SK-N-SH treated with all-trans-retinoic acid at 6 μM for 48 hours (cell line): ENCODE results near the gene CFTR.

Source experiments
- ARNTL ChIP-seq: fragments of 450-650 bp; formaldehyde crosslinking; IDR thresholded peaks from 2 replicates; pipeline ENCODE4 v1.5.0; 2020; ENCODE audit warnings: low read depth, mild to moderate bottlenecking, moderate library complexity, borderline replicate concordance
- CSDC2 ChIP-seq: fragments of 250-450 bp; sonication (Bioruptor Pico); IDR thresholded peaks from 2 replicates; pipeline ENCODE4 v1.5.0; 2020; ENCODE audit warnings: mild to moderate bottlenecking, moderate library complexity
- ESRRG ChIP-seq: fragments of 250-450 bp; sonication (Bioruptor Pico); IDR thresholded peaks from 2 replicates; pipeline ENCODE4 v1.6.1; 2021; ENCODE audit warnings: mild to moderate bottlenecking
- GLIS3 ChIP-seq: fragments of 250-450 bp; sonication (Bioruptor Pico); IDR thresholded peaks from 2 replicates; pipeline ENCODE4 v1.5.0; 2020; ENCODE audit warnings: mild to moderate bottlenecking, moderate library complexity
- RARB ChIP-seq: fragments of 250-450 bp; sonication (Bioruptor Pico); IDR thresholded peaks from 2 replicates; pipeline ENCODE4 v1.8.0; 2021; ENCODE audit warnings: mild to moderate bottlenecking, moderate library complexity
- ZFP3 ChIP-seq: fragments of 250-450 bp; sonication (Bioruptor Pico); IDR thresholded peaks from 2 replicates; pipeline ENCODE4 v1.5.0; 2020; ENCODE audit warnings: mild to moderate bottlenecking, moderate library complexity
- TF ChIP-seq, protein P1 (sequence below): fragments of 250-450 bp; sonication (Bioruptor Pico); IDR thresholded peaks from 2 replicates; pipeline ENCODE4 v1.5.1; 2020; ENCODE audit warnings: low read depth, mild to moderate bottlenecking, moderate library complexity
- TF ChIP-seq, protein P2 (sequence below): fragments of 250-450 bp; sonication (Bioruptor Pico); IDR thresholded peaks from 2 replicates; pipeline ENCODE4 v1.8.0; 2020; ENCODE audit warnings: mild to moderate bottlenecking, moderate library complexity, borderline replicate concordance

DNA sequence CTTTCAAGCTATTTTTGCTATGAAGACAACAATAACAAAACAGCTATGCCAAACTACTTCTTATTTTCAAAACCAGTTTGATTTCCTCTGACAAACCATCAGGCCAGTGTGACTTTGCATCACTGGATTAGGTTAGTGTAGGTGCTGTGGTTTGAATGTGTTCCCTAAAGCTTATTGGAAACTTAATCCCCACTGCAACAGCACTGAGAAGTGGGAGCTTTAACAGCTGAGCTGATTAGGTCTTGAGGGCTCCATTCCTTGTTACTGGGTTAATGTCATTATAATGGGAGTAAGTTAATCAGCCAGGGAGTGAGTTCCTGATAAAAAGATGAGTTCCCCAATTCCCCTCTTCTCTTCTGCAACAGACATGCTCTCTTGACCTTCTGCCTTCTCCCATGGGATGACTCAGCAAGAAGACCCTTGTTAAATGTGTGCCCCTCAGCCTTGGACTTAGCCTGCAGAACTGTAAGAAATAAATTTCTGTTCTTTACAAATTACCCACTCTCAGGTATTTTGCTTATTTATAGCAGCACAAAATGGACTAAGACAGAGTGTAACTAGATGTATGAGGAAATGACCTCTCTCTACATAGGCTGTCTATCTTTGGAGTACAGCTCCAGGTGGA is 206.6 kb downstream of the CFTR start:
- TF ChIP-seq, protein P1, sequence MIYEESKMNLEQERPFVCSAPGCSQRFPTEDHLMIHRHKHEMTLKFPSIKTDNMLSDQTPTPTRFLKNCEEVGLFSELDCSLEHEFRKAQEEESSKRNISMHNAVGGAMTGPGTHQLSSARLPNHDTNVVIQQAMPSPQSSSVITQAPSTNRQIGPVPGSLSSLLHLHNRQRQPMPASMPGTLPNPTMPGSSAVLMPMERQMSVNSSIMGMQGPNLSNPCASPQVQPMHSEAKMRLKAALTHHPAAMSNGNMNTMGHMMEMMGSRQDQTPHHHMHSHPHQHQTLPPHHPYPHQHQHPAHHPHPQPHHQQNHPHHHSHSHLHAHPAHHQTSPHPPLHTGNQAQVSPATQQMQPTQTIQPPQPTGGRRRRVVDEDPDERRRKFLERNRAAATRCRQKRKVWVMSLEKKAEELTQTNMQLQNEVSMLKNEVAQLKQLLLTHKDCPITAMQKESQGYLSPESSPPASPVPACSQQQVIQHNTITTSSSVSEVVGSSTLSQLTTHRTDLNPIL, result no peak
- TF ChIP-seq ESRRG (no peak), ARNTL (no peak), ZFP3 (no peak), RARB (no peak), CSDC2 (CRISPR knock-in tag) (no peak), GLIS3 (CRISPR knock-in tag) (no peak)
- TF ChIP-seq, protein P2, sequence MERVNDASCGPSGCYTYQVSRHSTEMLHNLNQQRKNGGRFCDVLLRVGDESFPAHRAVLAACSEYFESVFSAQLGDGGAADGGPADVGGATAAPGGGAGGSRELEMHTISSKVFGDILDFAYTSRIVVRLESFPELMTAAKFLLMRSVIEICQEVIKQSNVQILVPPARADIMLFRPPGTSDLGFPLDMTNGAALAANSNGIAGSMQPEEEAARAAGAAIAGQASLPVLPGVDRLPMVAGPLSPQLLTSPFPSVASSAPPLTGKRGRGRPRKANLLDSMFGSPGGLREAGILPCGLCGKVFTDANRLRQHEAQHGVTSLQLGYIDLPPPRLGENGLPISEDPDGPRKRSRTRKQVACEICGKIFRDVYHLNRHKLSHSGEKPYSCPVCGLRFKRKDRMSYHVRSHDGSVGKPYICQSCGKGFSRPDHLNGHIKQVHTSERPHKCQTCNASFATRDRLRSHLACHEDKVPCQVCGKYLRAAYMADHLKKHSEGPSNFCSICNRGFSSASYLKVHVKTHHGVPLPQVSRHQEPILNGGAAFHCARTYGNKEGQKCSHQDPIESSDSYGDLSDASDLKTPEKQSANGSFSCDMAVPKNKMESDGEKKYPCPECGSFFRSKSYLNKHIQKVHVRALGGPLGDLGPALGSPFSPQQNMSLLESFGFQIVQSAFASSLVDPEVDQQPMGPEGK, result no peak
